ENCODE results near the gene CIT. TPM values are rescaled to one million over a fixed set of nuclear protein-coding genes. Genes with fewer than 3 reads are reported as not detected.

CIT gene
- polyA plus RNA-seq (2012; ENCODE audit: low read depth, missing spikeins) = 10.3 TPM

DNA sequence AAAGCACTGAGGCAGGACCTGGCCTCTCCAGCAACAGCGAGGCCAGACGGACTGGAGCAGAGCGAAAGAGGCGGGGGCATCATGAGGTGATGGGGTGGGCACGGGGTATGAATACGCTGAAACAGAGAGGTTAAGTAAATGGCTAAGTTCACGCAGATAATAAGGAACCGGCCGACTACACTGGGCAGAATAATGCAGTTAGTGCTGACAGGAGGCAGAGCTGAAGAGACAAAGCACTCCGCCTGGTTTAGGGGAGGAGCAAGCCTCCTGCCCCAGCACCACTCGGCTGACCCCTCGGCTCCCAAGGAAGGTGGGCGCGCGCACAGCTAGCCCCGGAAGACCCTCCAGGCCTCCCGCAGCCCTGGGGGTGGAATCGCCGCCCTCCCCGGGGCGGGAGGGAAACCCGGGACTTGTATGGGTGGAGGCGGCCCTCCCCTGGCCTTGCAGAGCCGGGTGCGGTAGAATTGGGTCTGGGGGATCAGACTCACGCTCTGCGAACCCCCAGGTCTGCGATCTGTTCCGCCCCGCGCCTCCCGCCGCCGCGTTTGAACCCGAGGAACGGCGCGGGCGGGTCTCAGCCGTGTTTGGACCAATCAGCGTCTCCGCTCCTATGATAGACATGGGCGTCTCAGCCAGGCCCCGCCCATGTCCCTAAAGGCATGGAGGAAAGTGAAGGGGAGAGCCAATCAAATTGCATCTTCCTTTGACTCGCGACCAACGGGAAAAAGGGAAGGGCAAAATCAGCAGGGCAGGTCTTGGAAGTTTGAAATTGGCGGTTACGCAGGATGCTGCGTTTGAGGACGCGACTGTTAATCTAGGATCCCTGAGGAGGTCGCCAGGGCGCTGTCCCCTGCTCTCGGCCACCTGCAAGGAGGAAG, at the start of gene CIT:
CIT (minus strand) TSS at position 560 of the 878 bp plus-strand sequence. CDS start 1,152 bp downstream, outside the sequence.
- peak; percentile 91 for DNase-seq (ENCODE audit: insufficient read length, low spot score)
- TF ChIP-seq PAX5 (IDR thresholded peaks at IDR 0.05; ENCODE audit: insufficient read depth, low read length, severe bottlenecking) (no peak), POLR2AphosphoS5 (IDR thresholded peaks at IDR 0.05; ENCODE audit: low read depth, low read length) (no peak), TAF1 (IDR thresholded peaks at IDR 0.05; ENCODE audit: low read depth, low read length) (no peak; the same call in 1 of the 2 replicates), SPI1 (IDR thresholded peaks at IDR 0.05; ENCODE audit: low read depth, low read length) (peak; percentile 41)
- FAIRE-seq = peak; percentile 95

DNA sequence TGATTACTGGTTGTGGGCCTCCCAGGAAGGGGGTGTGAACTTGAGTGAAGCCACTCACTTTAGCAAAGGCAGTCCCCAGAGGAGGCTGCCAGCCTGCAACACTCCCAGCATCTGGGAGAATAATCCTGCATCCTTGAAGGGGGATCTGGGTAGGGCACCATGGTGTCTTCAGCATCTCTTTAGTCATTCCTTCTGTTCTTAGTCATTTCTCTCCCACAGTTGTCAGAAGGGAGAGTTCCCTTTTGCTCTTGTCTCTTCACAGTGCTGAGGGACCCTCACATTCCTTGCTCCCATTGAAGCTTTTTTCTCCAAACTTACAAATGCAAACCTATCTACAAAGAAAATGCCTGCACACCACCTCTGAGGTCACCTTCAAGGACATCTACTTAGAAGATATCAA, 48.1 kb upstream of the CIT start:
- TF ChIP-seq POLR2A (IDR thresholded peaks at IDR 0.05; ENCODE audit: low read depth, low read length) (no peak), SPI1 (IDR thresholded peaks at IDR 0.05; ENCODE audit: low read depth, low read length) (no peak), PAX5 (IDR thresholded peaks at IDR 0.05; ENCODE audit: insufficient read depth, low read length, severe bottlenecking) (no peak), POLR2AphosphoS5 (IDR thresholded peaks at IDR 0.05; ENCODE audit: low read depth, low read length) (no peak), TAF1 (IDR thresholded peaks at IDR 0.05; ENCODE audit: low read depth, low read length) (no peak), POU2F2 (IDR thresholded peaks at IDR 0.05; ENCODE audit: low read depth, low read length) (no peak)
- FAIRE-seq = no peak
- DNase-seq (ENCODE audit: insufficient read length, low spot score) = no peak

DNA sequence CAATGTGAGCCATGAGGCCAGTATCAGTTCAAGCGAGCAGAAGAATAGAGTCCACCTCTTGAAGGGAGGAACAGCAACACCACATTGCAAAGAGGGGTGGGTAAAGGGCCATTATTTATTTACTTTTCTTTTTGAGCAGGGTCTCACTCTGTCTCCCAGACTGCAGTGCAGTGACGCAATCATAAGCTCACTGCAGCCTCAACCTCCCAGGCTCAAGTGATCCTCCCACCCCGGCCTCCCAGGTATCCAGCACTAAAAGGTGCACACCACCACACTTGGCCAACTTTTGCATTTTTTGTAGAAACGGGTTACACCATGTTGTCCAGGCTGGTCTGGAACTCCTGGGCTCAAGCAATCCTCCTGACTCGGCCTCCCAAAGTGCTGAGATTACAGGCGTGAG, 42.9 kb upstream of the CIT start:
- no peak for DNase-seq (ENCODE audit: insufficient read length, low spot score)
- TF ChIP-seq SPI1 (IDR thresholded peaks at IDR 0.05; ENCODE audit: low read depth, low read length) (no peak), TAF1 (IDR thresholded peaks at IDR 0.05; ENCODE audit: low read depth, low read length) (no peak), POLR2AphosphoS5 (IDR thresholded peaks at IDR 0.05; ENCODE audit: low read depth, low read length) (no peak), PAX5 (IDR thresholded peaks at IDR 0.05; ENCODE audit: insufficient read depth, low read length, severe bottlenecking) (no peak), POLR2A (IDR thresholded peaks at IDR 0.05; ENCODE audit: low read depth, low read length) (no peak), POU2F2 (IDR thresholded peaks at IDR 0.05; ENCODE audit: low read depth, low read length) (no peak)
- FAIRE-seq = no peak

DNA sequence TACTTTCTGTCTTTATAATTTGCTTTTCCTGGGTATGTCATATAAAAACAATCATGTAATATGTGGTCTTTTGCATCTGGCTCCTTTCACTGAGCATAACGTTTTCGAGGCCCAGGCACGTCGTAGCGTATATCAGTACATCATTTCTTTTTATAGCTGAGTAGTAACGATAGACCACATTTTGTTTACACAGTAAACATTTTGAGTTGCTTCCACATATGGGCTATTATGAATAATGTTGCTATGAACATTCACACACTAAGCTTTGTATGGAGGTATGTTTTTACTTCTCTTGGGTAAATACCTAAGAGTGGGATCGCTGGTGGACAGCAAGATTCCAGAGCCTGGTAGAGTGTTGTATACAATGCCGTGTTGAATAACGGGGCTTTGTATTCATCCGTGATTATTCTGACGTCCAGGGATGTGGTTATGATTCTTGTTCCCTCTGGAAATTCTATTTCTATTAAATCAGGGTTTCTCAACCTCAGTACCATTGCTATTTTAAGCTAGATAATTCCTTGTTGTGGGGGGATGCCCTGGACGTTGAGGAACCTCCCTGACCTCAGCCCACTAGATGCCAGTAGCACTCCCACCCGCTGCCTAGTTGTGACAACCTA, 38.9 kb upstream of the CIT start:
- TF ChIP-seq POLR2A (IDR thresholded peaks at IDR 0.05; ENCODE audit: low read depth, low read length) (no peak), PAX5 (IDR thresholded peaks at IDR 0.05; ENCODE audit: insufficient read depth, low read length, severe bottlenecking) (no peak), SPI1 (IDR thresholded peaks at IDR 0.05; ENCODE audit: low read depth, low read length) (no peak), POLR2AphosphoS5 (IDR thresholded peaks at IDR 0.05; ENCODE audit: low read depth, low read length) (no peak), POU2F2 (IDR thresholded peaks at IDR 0.05; ENCODE audit: low read depth, low read length) (no peak), TAF1 (IDR thresholded peaks at IDR 0.05; ENCODE audit: low read depth, low read length) (no peak)
- FAIRE-seq (peak; percentile 9), DNase-seq (ENCODE audit: insufficient read length, low spot score) (no peak)

GRCh38 chr12:119914666-119915065, 37.5 kb upstream of the CIT start:
- no peak for TF ChIP-seq PAX5 (IDR thresholded peaks at IDR 0.05; ENCODE audit: insufficient read depth, low read length, severe bottlenecking)
- TF ChIP-seq POLR2AphosphoS5 (IDR thresholded peaks at IDR 0.05; ENCODE audit: low read depth, low read length) = no peak
- no peak for TF ChIP-seq POLR2A (IDR thresholded peaks at IDR 0.05; ENCODE audit: low read depth, low read length)
- no peak for TF ChIP-seq POU2F2 (IDR thresholded peaks at IDR 0.05; ENCODE audit: low read depth, low read length)
- TF ChIP-seq TAF1 (IDR thresholded peaks at IDR 0.05; ENCODE audit: low read depth, low read length) = no peak
- no peak for TF ChIP-seq SPI1 (IDR thresholded peaks at IDR 0.05; ENCODE audit: low read depth, low read length)
- FAIRE-seq (no peak), DNase-seq (ENCODE audit: insufficient read length, low spot score) (no peak)

GRCh38 chr12:119913536-119914330, 36.6 kb upstream of the CIT start:
- TF ChIP-seq PAX5 (IDR thresholded peaks at IDR 0.05; ENCODE audit: insufficient read depth, low read length, severe bottlenecking) (no peak), POU2F2 (IDR thresholded peaks at IDR 0.05; ENCODE audit: low read depth, low read length) (no peak), TAF1 (IDR thresholded peaks at IDR 0.05; ENCODE audit: low read depth, low read length) (no peak), SPI1 (IDR thresholded peaks at IDR 0.05; ENCODE audit: low read depth, low read length) (no peak), POLR2AphosphoS5 (IDR thresholded peaks at IDR 0.05; ENCODE audit: low read depth, low read length) (no peak), POLR2A (IDR thresholded peaks at IDR 0.05; ENCODE audit: low read depth, low read length) (no peak)
- DNase-seq (ENCODE audit: insufficient read length, low spot score) (no peak), FAIRE-seq (no peak)

- TF ChIP-seq SPI1 (IDR thresholded peaks at IDR 0.05; ENCODE audit: low read depth, low read length) (no peak), POU2F2 (IDR thresholded peaks at IDR 0.05; ENCODE audit: low read depth, low read length) (no peak), POLR2A (IDR thresholded peaks at IDR 0.05; ENCODE audit: low read depth, low read length) (no peak), TAF1 (IDR thresholded peaks at IDR 0.05; ENCODE audit: low read depth, low read length) (no peak), POLR2AphosphoS5 (IDR thresholded peaks at IDR 0.05; ENCODE audit: low read depth, low read length) (no peak), PAX5 (IDR thresholded peaks at IDR 0.05; ENCODE audit: insufficient read depth, low read length, severe bottlenecking) (no peak)
- FAIRE-seq = no peak
- no peak for DNase-seq (ENCODE audit: insufficient read length, low spot score)
Observed at GRCh38 chr12:119911182-119911581, 34.1 kb upstream of the CIT start.

GRCh38 chr12:119910586-119910985, 33.5 kb upstream of the CIT start:
- FAIRE-seq = no peak
- TF ChIP-seq POLR2AphosphoS5 (IDR thresholded peaks at IDR 0.05; ENCODE audit: low read depth, low read length) (no peak), TAF1 (IDR thresholded peaks at IDR 0.05; ENCODE audit: low read depth, low read length) (no peak), POU2F2 (IDR thresholded peaks at IDR 0.05; ENCODE audit: low read depth, low read length) (no peak), SPI1 (IDR thresholded peaks at IDR 0.05; ENCODE audit: low read depth, low read length) (no peak), POLR2A (IDR thresholded peaks at IDR 0.05; ENCODE audit: low read depth, low read length) (no peak), PAX5 (IDR thresholded peaks at IDR 0.05; ENCODE audit: insufficient read depth, low read length, severe bottlenecking) (no peak)
- no peak for DNase-seq (ENCODE audit: insufficient read length, low spot score)

All from GM12891 (cell line).